ENCODE measurements around the gene HYDIN.

DNA sequence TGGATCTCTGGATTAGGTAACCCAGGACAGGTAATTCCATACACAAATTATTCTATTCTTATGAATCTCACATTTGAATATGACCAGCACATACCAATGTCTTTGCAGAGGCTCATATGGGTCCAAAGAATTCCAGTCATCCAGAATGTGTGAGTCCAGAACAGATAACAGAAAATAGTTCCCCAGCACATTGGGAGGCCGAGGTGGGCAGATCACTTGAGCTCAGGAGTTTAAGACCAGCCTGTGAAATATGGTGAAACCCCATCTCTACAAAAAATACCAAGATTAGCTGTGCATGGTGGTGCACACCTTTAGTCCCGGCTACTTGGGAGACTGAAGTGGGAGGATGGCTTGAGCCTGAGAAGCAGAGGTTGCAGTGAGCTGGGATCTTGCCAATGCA lies 26.9 kb downstream of the HYDIN start:
- TF ChIP-seq POLR2A (IDR thresholded peaks at IDR 0.05) (no peak), EP300 (IDR thresholded peaks at IDR 0.05; ENCODE audit: low read depth) (no peak)
